K562 (cell line): ENCODE data around the gene DKKL1. TPM values are rescaled to one million over a fixed set of nuclear protein-coding genes. Genes with fewer than 3 reads are reported as not detected.
A peak's percentile ranks its signal among the peaks of the same experiment; 100 is the strongest.

Experiments
- EGR1 ChIP-seq: fragments of 450-650 bp; conservative IDR thresholded peaks from 2 replicates; pipeline ENCODE4 v1.6.1; 2017; ENCODE audit warnings: mild to moderate bottlenecking
- FOXP4 ChIP-seq: sonication (generic); formaldehyde crosslinking; IDR thresholded peaks from 2 replicates; pipeline ENCODE4 v1.8.0; 2022; ENCODE audit warnings: mild to moderate bottlenecking, missing genetic modification reagents, borderline replicate concordance
- MEF2A ChIP-seq: IDR thresholded peaks from 2 replicates; pipeline ENCODE4 v1.6.1; 2011; ENCODE audit warnings: low read depth, mild to moderate bottlenecking, low read length, moderate library complexity; ENCODE audit not compliant: control insufficient read depth
- POU5F1 ChIP-seq: fragments of 150-350 bp; IDR thresholded peaks from 2 replicates; pipeline ENCODE4 v1.6.1; 2014; ENCODE audit warnings: borderline replicate concordance, low read length, low read depth, mild to moderate bottlenecking; ENCODE audit not compliant: partially characterized antibody
- RCOR1 ChIP-seq, 2 experiments: IDR thresholded peaks; 2 replicates each; pipeline ENCODE4 v1.6.1; 2012; ENCODE audit warnings: low read depth in 2 of 2, low read length in 2 of 2, borderline replicate concordance in 1 of 2, improper control_type of control experiment in 1 of 2
- TFE3 ChIP-seq: fragments of 450-650 bp; formaldehyde crosslinking; IDR thresholded peaks from 2 replicates; pipeline ENCODE4 v1.4.0; 2020; ENCODE audit warnings: mild to moderate bottlenecking, mixed read lengths
- TRIM25 ChIP-seq: fragments of 450-650 bp; IDR thresholded peaks from 2 replicates; pipeline ENCODE4 v1.7.0; 2016; ENCODE audit warnings: borderline replicate concordance
- ZBTB40 ChIP-seq, 2 experiments: fragments of 450-650 bp in 1 of 2; sonication (generic) in 1 of 2; formaldehyde crosslinking in 1 of 2; IDR thresholded peaks; 2 replicates each; pipeline versions ENCODE4 v1.7.1 to v1.9.0; 2016 to 2022; ENCODE audit warnings: inconsistent platforms in 1 of 2, mild to moderate bottlenecking in 1 of 2, missing genetic modification reagents in 1 of 2
- ZNF133 ChIP-seq: fragments of 250-450 bp; sonication (Bioruptor Pico); IDR thresholded peaks from 2 replicates; pipeline ENCODE4 v1.4.0; 2020; ENCODE audit warnings: mild to moderate bottlenecking
- ZNF23 ChIP-seq: fragments of 250-450 bp; sonication (Bioruptor Pico); IDR thresholded peaks from 2 replicates; pipeline ENCODE4 v1.4.0; 2020; ENCODE audit warnings: mild to moderate bottlenecking
- polyA plus RNA-seq, 8 experiments: library from polyadenylated mRNA; depleted of rRNA in 4 of 8; stranded (reverse) in 5 of 8; unstranded in 3 of 8; fragments of >200 nt; fragmentation: Nextera tagmentation in 2 of 8; fragmentation: Illumina TruSeq in 1 of 8; extraction: Ambion mirVana in 2 of 8; extraction: Trizol in 1 of 8; gene quantifications; 2 replicates each; pipeline versions ENCODE4 v1.2.1 to v1.2.3, GENCODE V29; 2011 to 2014; ENCODE audit warnings: inconsistent platforms in 1 of 8, missing spikeins in 1 of 8
- total RNA-seq, 7 experiments: library from RNA; depleted of rRNA in 6 of 7; stranded (reverse); fragments of >200 nt in 6 of 7; fragmentation: Illumina TruSeq in 2 of 7; extraction: Trizol in 2 of 7; gene quantifications; 2 replicates each; pipeline versions ENCODE4 v1.2.1 to v1.2.3, GENCODE V29; 2011 to 2021; ENCODE audit warnings: low replicate concordance in 1 of 7

DKKL1 gene
- total and polyA plus RNA-seq, 9 of the 15 experiments (the other 6 are each of a cell fraction or from before 2014, with no cell fraction given): 0.15 to 1.7 (median 0.52) TPM

GRCh38 chr19:49395581-49396407 is 32.1 kb downstream of the DKKL1 start (continued):
- TF ChIP-seq POU5F1 (no peak), TRIM25 (no peak), RCOR1 (IDR thresholded peaks at IDR 0.05; ENCODE audit: borderline replicate concordance in 1 of 2, low read depth in 2 of 2, low read length in 2 of 2) (peak in 1 of 2 experiments; percentile 64; a peak in 2 of 4 replicates), ZNF23 (CRISPR knock-in tag) (no peak), ZNF133 (CRISPR knock-in tag) (no peak), TFE3 (CRISPR knock-in tag) (no peak), EGR1 (peak; percentile 36), FOXP4 (CRISPR knock-in tag) (no peak), ZBTB40 (IDR thresholded peaks at IDR 0.05) (no peak), ZBTB40 (CRISPR knock-in tag; IDR thresholded peaks at IDR 0.05) (no peak), MEF2A (no peak)
